ENCODE results near the gene ANKRD6.
A peak's percentile ranks its signal among the peaks of the same experiment; 100 is the strongest.

The ANKRD6 gene

DNA sequence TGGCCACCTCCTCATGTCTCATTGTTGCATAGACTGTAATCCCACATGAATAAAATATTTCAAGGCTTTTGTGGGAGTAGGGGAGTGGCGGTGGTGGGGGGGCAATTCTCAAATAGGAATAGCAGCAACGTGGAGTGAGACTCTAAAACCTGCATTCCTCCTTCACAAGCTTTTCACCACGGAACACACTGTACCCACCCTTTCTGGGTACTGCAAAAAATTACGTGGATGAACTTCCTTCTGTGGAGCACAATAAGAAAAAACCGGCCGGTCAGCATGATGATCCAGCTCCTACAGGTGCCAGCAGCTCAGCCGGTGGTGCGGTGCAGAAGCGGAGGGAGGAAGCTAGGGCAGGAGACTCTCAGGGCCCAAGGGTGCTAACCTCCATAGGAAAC is 19.9 kb upstream of the ANKRD6 start:
- TF ChIP-seq, protein P1, sequence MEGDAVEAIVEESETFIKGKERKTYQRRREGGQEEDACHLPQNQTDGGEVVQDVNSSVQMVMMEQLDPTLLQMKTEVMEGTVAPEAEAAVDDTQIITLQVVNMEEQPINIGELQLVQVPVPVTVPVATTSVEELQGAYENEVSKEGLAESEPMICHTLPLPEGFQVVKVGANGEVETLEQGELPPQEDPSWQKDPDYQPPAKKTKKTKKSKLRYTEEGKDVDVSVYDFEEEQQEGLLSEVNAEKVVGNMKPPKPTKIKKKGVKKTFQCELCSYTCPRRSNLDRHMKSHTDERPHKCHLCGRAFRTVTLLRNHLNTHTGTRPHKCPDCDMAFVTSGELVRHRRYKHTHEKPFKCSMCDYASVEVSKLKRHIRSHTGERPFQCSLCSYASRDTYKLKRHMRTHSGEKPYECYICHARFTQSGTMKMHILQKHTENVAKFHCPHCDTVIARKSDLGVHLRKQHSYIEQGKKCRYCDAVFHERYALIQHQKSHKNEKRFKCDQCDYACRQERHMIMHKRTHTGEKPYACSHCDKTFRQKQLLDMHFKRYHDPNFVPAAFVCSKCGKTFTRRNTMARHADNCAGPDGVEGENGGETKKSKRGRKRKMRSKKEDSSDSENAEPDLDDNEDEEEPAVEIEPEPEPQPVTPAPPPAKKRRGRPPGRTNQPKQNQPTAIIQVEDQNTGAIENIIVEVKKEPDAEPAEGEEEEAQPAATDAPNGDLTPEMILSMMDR (conservative IDR thresholded peaks at IDR 0.05; ENCODE audit: low read depth, low read length): no peak
- DNase-seq (ENCODE audit: low read depth): no peak
- H3K4me3 ChIP-seq (ENCODE audit: low read depth, low read length): no peak overlapping the region

DNA sequence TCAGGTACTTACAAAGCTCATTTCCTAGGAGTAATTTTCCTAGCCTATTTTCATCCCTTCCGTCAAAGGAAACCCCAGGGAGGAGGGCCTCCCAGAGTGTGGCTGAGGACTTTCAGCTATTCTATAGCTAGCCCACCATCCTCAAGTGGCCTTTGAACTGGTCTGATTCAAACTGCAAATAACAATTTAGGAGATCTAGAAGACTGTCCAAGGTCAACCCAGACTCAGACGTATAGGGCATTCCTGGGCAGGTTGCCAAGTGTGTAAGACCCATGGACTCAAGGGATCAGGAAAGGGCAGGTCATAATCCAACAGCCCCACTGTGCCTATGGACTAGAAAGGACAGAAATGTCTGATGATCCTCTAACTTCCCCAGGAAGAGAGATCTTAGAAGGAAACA is 18.7 kb upstream of the ANKRD6 start:
- DNase-seq (ENCODE audit: low read depth): no peak
- TF ChIP-seq, protein P1 (conservative IDR thresholded peaks at IDR 0.05; ENCODE audit: low read depth, low read length): no peak
- H3K4me3 ChIP-seq (ENCODE audit: low read depth, low read length): no peak overlapping the region

DNA sequence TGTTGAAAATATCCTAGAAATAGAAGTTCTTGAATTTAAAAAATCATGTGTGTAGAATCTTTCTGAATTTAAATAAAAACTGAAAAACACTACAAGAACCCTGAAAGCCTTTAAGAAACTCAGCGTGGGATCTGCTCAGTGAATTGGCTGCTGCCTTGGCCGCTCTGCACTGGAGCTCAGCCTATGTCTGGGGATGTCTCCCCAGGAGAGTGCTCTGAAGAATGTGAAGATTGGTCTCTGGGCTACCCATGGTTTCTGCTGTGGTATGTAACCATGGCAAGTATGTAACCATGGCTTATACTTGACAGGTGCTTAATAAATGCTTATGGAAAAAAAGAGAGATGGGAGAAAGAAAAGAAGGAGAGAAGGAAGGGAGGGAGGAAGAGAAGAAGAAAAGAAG is 17.8 kb upstream of the ANKRD6 start:
- no peak for DNase-seq (ENCODE audit: low read depth)
- H3K4me3 ChIP-seq (ENCODE audit: low read depth, low read length): no peak overlapping the region
- TF ChIP-seq, protein P1 (conservative IDR thresholded peaks at IDR 0.05; ENCODE audit: low read depth, low read length): no peak

DNA sequence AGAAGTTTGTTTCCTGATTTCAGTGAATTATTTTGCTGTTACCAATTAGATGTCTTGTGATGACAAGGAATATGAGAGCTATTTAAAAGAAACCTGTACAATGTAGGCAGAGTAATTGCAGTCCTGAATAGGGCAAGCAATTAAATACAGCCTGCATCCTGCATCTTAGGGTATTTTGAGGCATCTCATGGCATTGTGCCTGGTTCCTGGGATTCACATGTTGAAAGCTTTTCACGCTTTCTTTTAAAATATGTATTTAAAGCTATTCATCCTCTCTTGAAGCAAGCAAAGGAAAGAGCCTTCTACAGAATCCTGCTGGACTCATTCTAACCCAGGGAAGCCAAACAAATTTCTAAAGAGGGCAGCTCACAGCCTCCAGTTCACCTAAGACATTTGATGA is 16.2 kb upstream of the ANKRD6 start:
- no peak for DNase-seq (ENCODE audit: low read depth)
- TF ChIP-seq, protein P1 (conservative IDR thresholded peaks at IDR 0.05; ENCODE audit: low read depth, low read length): no peak
- H3K4me3 ChIP-seq (ENCODE audit: low read depth, low read length): no peak overlapping the region

DNA sequence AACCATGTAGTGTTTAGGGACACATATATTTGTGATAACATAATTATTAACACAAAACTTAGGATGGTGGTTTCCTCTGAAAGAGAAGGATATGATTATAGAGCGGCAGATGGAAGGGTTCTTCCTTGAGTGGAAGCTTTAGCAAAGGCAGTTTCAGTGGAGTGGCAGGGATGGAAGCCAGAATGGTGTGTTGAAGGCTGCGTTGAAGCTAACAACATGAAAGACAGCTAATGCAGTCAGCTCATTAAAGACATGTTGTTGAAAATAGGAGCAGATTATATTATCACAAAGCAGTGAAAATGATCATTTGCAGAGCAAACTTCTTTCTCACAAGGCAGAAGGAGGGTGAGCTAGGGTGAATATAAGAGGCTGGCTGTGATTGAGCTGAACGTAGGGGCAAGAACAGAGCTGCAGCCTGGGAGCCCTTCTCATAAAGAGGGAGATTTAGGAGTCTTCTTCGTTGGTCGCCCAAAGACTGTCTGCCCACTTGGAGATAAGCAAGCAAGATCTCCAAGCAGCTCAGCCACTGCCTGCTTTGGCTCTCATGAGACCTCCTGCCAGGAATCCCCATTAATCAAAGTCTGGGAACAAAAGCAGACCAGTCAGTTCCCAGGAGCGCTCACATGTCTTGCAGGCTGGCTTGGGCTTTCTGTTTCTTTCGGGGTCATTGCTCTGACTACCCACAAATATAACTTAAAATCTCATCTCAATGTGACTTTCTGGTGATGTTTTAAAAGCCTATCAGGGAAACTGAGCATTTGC is 2.6 kb upstream of the ANKRD6 start:
- DNase-seq (ENCODE audit: low read depth): no peak
- TF ChIP-seq, protein P1 (conservative IDR thresholded peaks at IDR 0.05; ENCODE audit: low read depth, low read length): no peak
- H3K4me3 ChIP-seq (ENCODE audit: low read depth, low read length): no peak overlapping the region

DNA sequence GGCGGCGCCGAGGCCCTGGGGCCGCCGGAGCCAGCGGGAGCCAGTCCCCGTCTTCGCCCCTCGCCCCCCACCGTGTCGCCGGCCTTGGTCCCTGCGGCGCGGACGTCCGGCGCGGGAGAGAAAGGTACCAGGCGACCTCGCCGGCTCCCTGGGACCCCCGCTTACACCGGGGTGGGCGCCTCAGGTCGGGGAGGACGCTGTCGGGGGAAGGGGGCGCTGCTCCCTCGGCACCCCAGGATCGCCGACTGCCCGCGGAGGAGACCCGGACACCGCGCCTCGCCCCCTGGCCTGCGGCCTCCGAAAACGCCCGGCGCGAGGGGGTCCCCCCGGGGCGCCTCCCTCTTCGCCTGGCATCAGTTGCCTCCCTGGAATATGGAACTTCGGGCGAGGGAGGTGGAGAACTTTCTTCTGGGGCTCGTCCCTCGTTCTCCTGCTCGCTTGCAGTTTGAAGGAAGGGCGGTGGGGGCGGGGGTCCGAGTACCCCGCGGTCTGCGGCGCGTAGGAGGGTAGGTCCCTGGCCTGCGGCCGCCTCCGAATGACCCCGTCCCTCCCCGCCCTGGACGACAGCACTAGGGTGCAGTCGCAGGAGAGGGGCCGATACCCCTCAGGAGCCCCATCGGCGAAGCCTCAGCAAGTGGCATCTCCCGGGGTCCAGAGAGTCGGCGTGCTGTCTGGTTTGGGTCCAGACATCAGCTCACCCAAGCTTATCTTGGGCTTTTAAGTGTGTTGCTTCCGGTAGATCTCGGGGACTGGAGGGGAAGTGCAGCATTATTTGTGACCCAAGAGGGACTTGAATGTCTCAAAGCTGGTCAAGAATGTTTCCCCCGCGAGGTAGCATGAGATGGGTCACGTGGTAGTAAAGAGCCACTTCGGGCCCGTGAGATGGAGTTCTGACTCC is 549 bp downstream of the ANKRD6 start:
- TF ChIP-seq, protein P1 (conservative IDR thresholded peaks at IDR 0.05; ENCODE audit: low read depth, low read length): no peak
- DNase-seq (ENCODE audit: low read depth): no peak
- H3K4me3 ChIP-seq (ENCODE audit: low read depth, low read length): peak overlapping the region; percentile 60
